Activated T-cell treated with anti-CD3 and anti-CD28 coated beads, Interleukin-2, amount 50 U/mL, for 72 hours (primary cell): ENCODE results near the gene OPRL1. TPM values are rescaled to one million over a fixed set of nuclear protein-coding genes. Genes with fewer than 3 reads are reported as not detected.

Experiments
- ATAC-seq, 2 donors: fragments of 150-1000 bp; cut with Tn5 transposase; replicated peaks in 1 of 2; 2 replicates each; pipeline ENCODE4 v1.10.0; 2021; ENCODE audit warnings: moderate library complexity in 2 of 2, mild to moderate bottlenecking in 1 of 2
- DNase-seq, 2 donors: peaks; one replicate each; pipeline ENCODE4 v3.0.0; 2021 to 2022; ENCODE audit warnings: mixed read lengths in 1 of 2
- H3K27ac Mint-ChIP-seq: one replicate; pipeline ENCODE4 v1.8.0; 2022; ENCODE audit warnings: mild to moderate bottlenecking, moderate library complexity, mixed read lengths
- H3K27me3 Mint-ChIP-seq: one replicate; pipeline ENCODE4 v1.8.0; 2022; ENCODE audit warnings: low read depth, mixed read lengths
- H3K36me3 Mint-ChIP-seq, 2 donors: one replicate each; pipeline ENCODE4 v1.8.0; 2022; ENCODE audit warnings: mixed read lengths in 2 of 2, mild to moderate bottlenecking in 1 of 2; ENCODE audit not compliant: insufficient read depth in 2 of 2
- H3K4me1 Mint-ChIP-seq: one replicate; pipeline ENCODE4 v1.8.0; 2022; ENCODE audit warnings: low read depth, mixed read lengths
- H3K4me3 Mint-ChIP-seq, 2 donors: one replicate each; pipeline ENCODE4 v1.8.0; 2022; ENCODE audit warnings: mild to moderate bottlenecking in 2 of 2, mixed read lengths in 2 of 2, moderate library complexity in 2 of 2
- H3K9me3 Mint-ChIP-seq, 2 donors: one replicate each; pipeline ENCODE4 v1.8.0; 2022; ENCODE audit warnings: mixed read lengths in 2 of 2
- total RNA-seq, 2 donors: library from RNA; stranded (reverse); gene quantifications; one replicate each; pipeline ENCODE4 v1.2.3, GENCODE V29; 2022

OPRL1 gene
- total RNA-seq, 2 donors from 2014 or later: 1.3 to 1.7 TPM

DNA sequence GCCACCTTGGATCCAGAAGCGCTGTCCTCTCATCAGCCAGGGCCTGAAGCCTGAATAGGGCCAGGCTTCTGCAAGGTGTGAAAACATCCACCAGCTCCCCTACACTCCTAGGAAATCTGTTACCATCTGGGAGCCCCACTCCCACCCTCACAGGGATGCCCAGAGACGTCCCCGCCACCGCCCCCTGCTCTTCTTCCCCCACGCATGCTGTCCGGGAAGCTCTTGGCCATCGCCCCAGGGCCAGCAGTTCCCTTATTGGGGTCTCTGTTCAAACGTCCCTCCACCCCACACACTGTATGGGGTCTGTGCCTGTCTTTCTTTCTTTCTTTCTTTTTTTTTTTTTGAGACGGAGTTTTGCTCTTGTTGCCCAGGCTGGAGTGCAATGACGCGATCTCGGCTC is 4.3 kb upstream of the OPRL1 start:
- Mint-ChIP-seq H3K4me3 (no peak overlapping the region), H3K36me3 (peaks cover 0 to 2% of the 10 kb centered on the region in 2 donors), H3K4me1 (peaks cover 20% of the 10 kb centered on the region), H3K27ac (no peak overlapping the region), H3K9me3 (no peaks in the 10 kb centered on the region), H3K27me3 (no peaks in the 10 kb centered on the region)
- no peak for DNase-seq
- ATAC-seq: no peak

DNA sequence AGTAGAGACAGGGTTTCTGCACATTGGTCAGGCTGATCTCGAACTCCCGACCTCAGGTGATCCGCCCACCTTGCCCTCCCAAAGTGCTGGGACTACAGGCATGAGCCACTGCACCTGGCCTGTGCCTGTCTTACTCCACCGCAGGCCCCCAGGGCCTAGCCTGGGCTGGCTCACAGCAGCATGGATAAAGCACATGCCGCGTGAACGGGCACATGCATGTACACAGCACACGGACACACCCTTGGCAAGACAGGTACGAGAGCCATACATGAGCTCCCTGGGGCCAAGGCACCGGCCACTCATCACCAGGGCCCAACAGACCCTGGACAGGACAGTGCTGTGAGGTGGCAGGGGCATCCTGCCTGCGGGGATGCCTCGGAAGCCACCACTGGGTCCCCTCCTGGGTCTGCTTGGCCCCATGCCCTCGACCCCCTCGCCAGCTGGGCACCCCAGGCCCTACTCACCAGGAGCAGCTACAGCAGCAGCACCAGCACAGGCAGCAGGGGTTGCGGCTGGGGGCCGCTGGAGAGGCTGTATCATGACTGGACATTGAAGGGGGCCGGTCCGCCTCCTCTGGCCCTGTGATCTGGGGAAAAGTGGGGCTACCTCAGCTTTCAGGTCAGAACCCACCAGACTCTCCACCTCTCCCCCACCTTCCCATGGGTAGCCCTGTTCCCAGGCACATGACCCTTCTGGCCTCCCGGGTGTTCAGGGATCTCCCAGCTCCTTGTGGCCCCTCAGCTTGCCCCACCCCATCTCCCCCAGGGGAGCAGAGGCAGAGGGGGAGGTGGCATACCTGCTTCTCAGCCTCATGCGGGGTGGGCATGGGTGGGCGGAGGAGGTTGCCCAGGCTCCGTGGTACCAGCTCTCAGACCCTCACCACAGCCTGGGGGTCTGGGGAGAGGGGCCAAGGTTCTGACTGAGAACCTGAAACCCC is 3.6 kb upstream of the OPRL1 start:
- no peaks in the 10 kb centered on the region for H3K9me3 Mint-ChIP-seq

DNA sequence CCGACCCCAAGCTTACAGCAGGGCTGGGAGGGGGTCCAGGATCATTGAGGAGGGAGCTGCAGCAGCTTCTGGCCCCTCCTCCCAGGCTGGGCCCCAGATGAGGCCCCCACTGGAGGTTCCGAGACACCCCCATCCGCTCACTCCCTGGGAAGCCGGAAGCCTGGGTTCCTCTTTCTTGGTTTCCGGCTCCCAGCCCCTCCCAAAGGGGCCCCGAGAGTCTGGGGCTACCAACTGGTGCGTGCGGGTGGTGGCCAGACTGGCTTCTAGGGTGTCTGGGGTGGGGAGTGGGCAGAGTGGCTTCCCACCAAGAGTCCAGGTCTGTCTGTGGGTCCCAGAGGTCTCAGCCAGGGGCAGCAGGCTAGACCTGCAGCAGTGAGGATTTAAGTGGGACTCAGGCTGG is 2.8 kb upstream of the OPRL1 start:
- Mint-ChIP-seq H3K4me1 (peaks cover 26% of the 10 kb centered on the region), H3K27ac (peak overlapping the region; percentile 87), H3K4me3 (peak overlapping the region; percentile 94 to 95), H3K27me3 (no peaks in the 10 kb centered on the region), H3K36me3 (peaks cover 0 to 2% of the 10 kb centered on the region in 2 donors), H3K9me3 (no peaks in the 10 kb centered on the region)
- ATAC-seq (peak; percentile 18 to 35), DNase-seq (peak; percentile 49 to 58)

More for the DNA sequence above, 3.6 kb upstream of the OPRL1 start:
- Mint-ChIP-seq H3K36me3 (peaks cover 0 to 2% of the 10 kb centered on the region in 2 donors), H3K4me1 (peaks cover 20% of the 10 kb centered on the region), H3K4me3 (peak overlapping the region; percentile 31 to 95), H3K27me3 (no peaks in the 10 kb centered on the region), H3K27ac (no peak overlapping the region)
- ATAC-seq (no peak), DNase-seq (no peak)

DNA sequence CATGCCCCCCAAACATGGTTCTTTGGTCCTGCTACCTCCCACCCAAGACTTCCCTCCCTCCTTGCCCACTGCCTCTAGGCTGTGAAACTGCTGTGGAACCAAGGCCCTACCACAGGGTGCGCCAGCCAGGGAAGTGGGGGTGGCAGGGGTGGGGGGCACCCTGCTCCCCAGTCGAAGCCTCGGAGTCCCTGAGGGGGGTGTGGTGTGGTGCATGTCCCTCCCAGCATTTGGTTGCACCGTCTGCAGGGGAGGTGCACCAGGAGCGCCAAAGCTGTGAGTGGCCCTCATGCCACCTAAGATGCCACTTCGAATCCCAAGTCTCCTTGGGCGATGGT is 2.4 kb upstream of the OPRL1 start:
- no peak for ATAC-seq
- peaks cover 31% of the 10 kb centered on the region for H3K4me1 Mint-ChIP-seq

DNA sequence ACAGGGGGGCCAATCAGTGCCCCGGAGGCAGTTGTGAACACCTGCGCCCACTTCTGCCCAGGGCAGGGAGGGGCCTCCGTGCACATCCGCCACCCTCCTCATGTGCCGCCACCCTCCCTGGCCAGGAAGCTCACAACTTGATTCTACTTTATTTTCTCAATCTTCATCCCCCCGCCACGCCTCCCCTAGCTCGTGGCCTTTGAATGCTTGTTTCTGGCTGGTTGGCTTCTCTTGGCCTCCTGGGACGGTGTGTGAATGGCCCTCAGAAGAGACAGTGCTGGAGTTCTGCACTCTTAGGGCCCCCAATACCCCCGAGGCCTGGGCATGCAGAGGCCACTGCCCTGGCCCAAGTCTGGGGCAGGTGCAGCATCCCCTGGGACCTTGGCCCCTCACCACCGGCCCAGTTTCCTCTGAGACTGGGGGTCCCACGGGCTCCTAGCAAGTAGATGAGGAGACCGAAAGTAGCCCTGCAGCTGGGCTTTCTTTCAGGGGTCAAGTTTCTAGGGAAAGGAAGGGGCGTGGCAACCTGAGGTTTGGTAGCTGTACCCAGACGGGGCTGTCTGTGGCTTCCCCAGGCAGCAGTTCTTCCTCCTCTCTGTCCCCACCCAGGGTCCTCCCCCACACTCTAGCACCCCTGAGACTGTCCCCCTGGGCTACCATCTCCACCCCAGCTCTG is 1.9 kb upstream of the OPRL1 start:
- Mint-ChIP-seq H3K27ac (peak overlapping the region; percentile 74), H3K36me3 (no peaks in the 10 kb centered on the region), H3K9me3 (no peaks in the 10 kb centered on the region), H3K4me3 (peak overlapping the region; percentile 94 to 95), H3K27me3 (no peaks in the 10 kb centered on the region), H3K4me1 (peaks cover 36% of the 10 kb centered on the region)
- ATAC-seq (peak; percentile 43 to 53), DNase-seq (peak; percentile 62 to 64)

More for the DNA sequence above, 2.4 kb upstream of the OPRL1 start:
- Mint-ChIP-seq H3K27me3 (no peaks in the 10 kb centered on the region), H3K9me3 (no peaks in the 10 kb centered on the region), H3K27ac (no peak overlapping the region), H3K4me3 (peak overlapping the region; percentile 94 to 95), H3K36me3 (no peaks in the 10 kb centered on the region)
- no peak for DNase-seq

DNA sequence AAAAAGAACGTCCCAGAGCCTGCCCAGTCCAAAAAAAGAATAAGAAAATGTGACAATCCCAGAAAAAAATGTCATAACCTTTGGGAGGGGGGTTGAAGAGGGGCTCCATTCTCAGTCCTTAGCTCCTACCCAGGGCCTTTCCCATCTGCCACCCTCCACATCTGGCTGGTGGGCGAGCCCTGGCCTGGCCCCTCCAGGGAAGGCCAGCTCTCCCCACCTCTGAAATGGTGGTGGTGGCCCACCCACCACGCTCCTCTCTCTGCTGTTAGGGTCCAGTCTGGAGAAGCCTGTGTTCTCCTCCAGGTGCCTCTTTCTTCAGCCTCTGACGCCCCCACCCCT is 979 bp upstream of the OPRL1 start:
- peak overlapping the region; percentile 44 for H3K27ac Mint-ChIP-seq
- H3K9me3 Mint-ChIP-seq: no peaks in the 10 kb centered on the region
- H3K4me1 Mint-ChIP-seq: peaks cover 40% of the 10 kb centered on the region
- no peaks in the 10 kb centered on the region for H3K36me3 Mint-ChIP-seq
- peak overlapping the region; percentile 94 to 95 for H3K4me3 Mint-ChIP-seq
- no peaks in the 10 kb centered on the region for H3K27me3 Mint-ChIP-seq
- ATAC-seq: no peak
- DNase-seq: no peak

DNA sequence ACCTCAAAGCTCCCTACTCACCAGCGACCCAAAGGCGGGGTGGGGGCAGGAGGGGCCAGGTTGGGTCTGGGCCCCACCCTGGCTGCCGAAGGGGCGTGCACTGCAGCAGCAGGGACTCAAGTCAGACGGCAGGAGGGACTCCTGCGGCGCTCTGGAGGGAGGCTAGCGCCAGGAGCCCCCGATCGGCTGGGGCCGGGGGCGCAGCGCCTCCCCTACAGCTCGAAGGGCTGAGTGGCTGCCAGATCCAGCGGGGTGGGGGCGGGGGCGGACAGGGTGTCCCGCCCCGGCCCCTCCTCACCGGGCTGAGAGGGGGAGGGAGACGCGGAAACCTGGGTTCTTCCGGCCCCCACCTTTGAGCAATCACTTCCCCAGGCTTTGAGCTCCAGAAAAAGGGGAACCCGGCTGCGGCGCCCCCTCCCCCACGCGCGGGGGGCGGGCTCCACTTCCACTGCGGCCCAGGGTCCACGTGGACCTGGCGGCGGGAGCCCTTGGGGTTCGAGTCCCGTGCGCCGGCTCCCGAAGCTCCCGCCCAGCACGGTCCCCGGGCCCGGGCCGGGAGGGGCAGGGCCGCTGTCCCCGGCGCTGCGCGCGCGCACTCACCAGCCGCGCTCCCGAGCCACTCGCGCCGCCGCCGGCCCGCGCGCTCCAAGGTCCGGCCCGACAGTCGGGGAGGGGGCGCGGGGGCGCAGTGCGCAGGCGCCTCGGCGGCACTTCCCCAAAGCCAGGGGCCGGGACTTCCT is 439 bp upstream of the OPRL1 start, which contains the start of gene RGS19:
Gene RGS19, minus strand, starts transcription at position 246 of the 740 bp plus-strand sequence. CDS start 2,632 bp downstream, outside the sequence.
- DNase-seq (peak; percentile 67 to 77), ATAC-seq (peak; percentile 16 to 60)
- peak within 1 kb of the TSS; percentile 94 to 95 for H3K4me3 Mint-ChIP-seq
- peaks cover 4% of the 10 kb centered on the region for H3K27me3 Mint-ChIP-seq
- H3K27ac Mint-ChIP-seq: peak within 1 kb of the TSS; percentile 44
- H3K9me3 Mint-ChIP-seq: no peaks in the 10 kb centered on the region
- peaks cover 43% of the 10 kb centered on the region for H3K4me1 Mint-ChIP-seq
- no peaks in the 10 kb centered on the region for H3K36me3 Mint-ChIP-seq

DNA sequence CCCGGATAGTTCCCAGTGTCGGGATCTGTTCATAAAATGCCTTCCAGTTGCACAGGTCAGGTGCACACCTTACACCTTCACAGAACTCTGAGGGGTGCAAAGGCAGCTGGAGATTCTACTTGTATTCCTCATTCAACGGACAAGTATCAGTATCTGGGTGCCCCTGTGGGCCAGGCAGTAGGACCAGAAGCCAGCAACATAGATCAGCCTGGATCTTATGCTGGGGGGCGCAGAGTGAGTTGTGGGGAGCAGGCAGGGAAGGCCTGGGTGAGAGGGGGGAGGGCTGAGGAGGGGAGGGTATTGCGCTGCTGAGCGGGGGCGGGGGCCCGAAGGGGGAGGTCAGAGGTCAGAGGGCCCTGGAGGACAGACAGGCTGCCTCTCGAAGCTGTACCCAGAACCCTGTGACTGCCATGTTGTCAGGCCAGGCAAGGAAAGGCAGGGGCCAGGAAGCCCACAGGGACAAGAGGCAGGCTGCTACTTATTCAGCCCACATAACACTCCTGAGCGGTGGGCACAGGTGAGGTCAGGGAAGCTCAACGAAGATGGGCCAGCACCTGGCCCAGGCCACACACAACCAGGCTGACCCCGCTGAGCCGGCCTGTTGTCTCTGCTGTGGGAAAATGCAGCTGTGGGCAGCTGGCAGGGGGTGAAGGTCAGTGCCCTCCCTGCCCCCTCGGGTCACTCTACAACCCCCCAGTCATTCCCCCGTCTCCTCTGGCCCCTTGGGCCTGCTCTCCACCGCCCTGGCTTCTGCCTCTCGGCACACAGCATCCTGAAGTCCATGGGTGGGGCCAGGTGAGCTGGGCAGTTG is 1.1 kb downstream of the OPRL1 start:
- no peak for ATAC-seq
- Mint-ChIP-seq H3K9me3 (no peaks in the 10 kb centered on the region), H3K4me3 (peak overlapping the region; percentile 75 to 78), H3K4me1 (peaks cover 42% of the 10 kb centered on the region), H3K27ac (no peak overlapping the region), H3K36me3 (no peaks in the 10 kb centered on the region), H3K27me3 (peaks cover 6% of the 10 kb centered on the region)
- DNase-seq: no peak

DNA sequence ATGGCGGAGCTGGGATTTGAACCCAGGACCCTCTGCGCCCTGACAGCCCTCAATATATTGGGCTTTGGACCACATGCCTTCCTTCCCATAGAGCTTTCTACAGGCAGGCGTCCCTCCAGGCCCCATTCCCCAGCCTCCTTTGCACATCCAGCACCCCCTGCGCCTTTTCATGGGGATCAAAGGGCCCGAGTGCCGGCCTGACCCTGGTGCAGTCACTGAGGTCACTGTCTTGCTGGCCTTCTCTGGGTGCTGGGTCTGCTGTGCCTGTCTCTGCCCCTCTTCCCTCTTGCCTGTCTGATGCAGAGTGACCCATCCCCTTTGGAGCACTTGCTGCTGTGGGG is 1.7 kb downstream of the OPRL1 start:
- Mint-ChIP-seq H3K27ac (peak overlapping the region; percentile 68), H3K4me3 (peak overlapping the region in 1 of 2 donors; percentile 53)

DNA sequence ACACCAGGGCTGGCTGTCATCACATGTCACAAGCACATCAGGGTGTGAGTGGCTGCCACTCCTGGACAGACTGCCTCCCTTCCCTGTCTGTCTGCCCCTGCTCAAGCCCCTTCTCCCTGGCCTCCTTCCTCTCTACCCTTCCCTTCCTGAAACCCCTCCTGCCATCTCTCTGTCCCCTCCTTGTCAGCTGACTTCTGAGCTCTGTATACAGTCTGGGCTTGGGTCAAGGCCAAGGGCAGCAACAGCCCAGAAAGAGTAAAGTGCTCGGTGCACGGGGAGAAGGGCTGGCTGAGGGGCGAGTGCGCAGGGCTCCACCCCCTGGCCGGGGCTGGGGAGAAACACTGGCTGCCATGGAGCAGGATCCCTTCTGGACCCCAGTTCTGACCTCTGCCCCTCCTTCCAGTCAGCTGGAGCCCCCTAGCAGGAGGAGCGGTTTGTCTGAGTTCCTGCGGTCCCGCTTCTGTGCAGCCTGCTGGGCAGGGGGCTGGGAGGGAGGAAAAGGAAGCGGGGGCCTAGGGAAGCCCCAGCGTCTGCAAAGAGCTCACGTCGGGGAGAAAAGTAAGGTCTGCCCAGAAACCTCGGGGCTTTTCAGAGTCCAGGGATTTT is 2.3 kb downstream of the OPRL1 start:
- Mint-ChIP-seq H3K9me3 (peaks cover 0 to 2% of the 10 kb centered on the region in 2 donors), H3K4me3 (peak overlapping the region; percentile 78 to 88), H3K27ac (no peak overlapping the region), H3K27me3 (peaks cover 6% of the 10 kb centered on the region), H3K4me1 (peaks cover 40% of the 10 kb centered on the region), H3K36me3 (no peaks in the 10 kb centered on the region)
- no peak for DNase-seq
- ATAC-seq: no peak

More for the DNA sequence above, 1.7 kb downstream of the OPRL1 start:
- Mint-ChIP-seq H3K4me1 (peaks cover 40% of the 10 kb centered on the region), H3K36me3 (no peaks in the 10 kb centered on the region), H3K9me3 (peaks cover 0 to under 1% of the 10 kb centered on the region in 2 donors), H3K27me3 (peaks cover 6% of the 10 kb centered on the region)
- no peak for DNase-seq
- ATAC-seq: no peak

DNA sequence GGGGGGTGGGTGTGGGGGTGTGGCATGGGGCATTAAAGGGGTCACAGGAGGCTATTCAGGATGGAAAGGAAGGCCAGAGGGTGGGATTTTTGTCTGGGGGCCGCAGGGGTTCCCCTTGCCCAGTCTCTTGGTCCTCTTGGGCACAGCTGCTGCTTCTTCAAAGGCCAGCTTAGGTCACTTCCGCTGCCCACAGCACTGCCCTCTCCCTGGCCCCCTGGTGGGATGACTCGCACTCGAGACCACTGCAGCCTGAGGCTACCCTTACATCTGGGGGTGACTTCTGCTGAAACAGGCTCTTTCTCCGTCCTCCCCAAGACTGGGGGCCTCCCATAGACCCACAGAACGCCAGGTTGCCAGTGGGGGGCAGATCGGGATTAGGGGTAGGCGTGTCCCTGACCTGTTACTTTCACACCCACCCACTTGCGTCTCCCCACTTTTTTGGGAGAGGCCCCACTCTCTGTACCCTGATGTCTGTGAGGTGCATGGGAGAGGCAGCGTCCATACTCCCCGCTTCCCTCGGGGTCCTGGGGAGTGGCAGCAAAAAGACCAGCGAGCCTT is 3.0 kb downstream of the OPRL1 start:
- Mint-ChIP-seq H3K4me1 (peaks cover 35% of the 10 kb centered on the region), H3K27ac (no peak overlapping the region), H3K27me3 (peaks cover 6% of the 10 kb centered on the region), H3K36me3 (peaks cover 0 to 1% of the 10 kb centered on the region in 2 donors), H3K9me3 (peaks cover 2% of the 10 kb centered on the region in 2 donors), H3K4me3 (peak overlapping the region; percentile 78 to 88)
- DNase-seq: no peak
- no peak for ATAC-seq

DNA sequence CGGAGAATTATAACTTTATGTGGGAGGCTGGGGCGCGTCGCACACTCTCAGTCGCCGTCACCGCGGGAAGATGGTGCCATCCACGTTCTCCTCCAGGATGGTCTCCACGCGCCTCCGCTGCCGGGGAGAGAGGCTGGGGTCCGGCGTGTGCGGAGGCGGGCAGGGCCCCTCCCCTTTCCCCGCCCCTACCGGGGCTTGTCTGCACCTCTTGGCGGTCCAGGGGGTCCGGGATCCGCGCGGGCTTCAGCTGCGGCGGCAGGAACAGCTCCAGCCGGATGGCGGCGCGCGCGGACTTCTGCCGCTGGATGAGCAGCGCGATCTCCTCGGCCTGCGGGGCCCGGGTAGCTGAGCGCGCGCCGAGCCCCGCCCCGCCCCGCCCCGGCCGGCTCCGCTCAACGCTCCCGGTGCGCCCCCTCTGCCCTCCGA is 3.5 kb downstream of the OPRL1 start:
- peak; percentile 81 to 82 for DNase-seq
- peaks cover 33% of the 10 kb centered on the region for H3K4me1 Mint-ChIP-seq
- H3K27ac Mint-ChIP-seq: no peak overlapping the region
- peaks cover 2% of the 10 kb centered on the region in 2 donors for H3K9me3 Mint-ChIP-seq
- H3K4me3 Mint-ChIP-seq: peak overlapping the region; percentile 78 to 88
- peak; percentile 54 to 61 for ATAC-seq
- H3K36me3 Mint-ChIP-seq: peaks cover 0 to 1% of the 10 kb centered on the region in 2 donors
- H3K27me3 Mint-ChIP-seq: peaks cover 6% of the 10 kb centered on the region
